ENCODE data around the gene HTATIP2.
"Not testable (repeated sequence)": the region's sequence is repeated elsewhere in the genome, so short reads cannot be mapped to it uniquely, and the experiment has no call there.

The HTATIP2 gene

DNA sequence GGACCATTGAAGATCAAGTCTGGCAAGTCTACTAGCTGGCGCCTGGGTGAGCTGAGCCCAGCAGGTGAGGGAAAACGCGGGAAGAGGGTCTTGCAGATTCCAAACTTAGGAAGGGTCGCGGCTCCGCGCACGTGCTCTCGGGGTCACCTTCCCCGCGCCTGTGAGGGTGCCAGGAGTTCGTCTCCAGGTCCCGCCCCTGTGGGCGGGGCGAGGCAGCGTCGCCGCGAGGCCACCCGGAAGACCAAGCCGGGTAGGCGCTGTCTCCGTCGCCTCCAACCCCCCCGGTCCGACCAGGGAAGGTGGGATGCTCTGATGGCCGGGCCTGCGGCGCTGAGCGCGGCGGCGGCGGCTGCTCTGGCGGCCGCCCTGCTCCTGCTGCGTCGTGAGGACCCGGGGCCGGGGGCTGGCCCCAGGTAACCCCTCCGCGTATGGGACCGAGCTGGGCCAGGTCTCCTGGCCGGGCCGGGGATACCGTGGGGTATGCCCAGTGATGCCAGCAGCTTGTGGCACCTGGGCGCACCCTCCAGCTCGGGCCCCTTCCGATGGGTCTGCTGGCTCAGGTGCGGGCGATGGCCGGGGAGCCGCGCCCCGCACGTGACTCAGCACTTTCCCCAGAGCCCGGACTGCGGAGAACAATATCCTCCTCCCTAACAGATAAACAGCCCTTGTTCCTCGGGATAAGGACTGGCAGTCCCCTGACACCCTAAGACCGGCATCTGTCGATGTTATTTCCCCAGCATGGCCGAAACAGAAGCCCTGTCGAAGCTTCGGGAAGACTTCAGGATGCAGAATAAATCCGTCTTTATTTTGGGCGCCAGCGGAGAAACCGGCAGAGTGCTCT lies at the start of gene HTATIP2:
Gene HTATIP2, plus strand, starts transcription at position 215 of the 841 bp plus-strand sequence. Its CDS starts 524 bp downstream, at position 739.
- peak; percentile 59 for DNase-seq

- DNase-seq: no peak
Measured at GRCh38 chr11:20315800-20316199, 47.7 kb upstream of the HTATIP2 start.

GRCh38 chr11:20321177-20321576 lies 42.3 kb upstream of the HTATIP2 start:
- no peak for DNase-seq

DNA sequence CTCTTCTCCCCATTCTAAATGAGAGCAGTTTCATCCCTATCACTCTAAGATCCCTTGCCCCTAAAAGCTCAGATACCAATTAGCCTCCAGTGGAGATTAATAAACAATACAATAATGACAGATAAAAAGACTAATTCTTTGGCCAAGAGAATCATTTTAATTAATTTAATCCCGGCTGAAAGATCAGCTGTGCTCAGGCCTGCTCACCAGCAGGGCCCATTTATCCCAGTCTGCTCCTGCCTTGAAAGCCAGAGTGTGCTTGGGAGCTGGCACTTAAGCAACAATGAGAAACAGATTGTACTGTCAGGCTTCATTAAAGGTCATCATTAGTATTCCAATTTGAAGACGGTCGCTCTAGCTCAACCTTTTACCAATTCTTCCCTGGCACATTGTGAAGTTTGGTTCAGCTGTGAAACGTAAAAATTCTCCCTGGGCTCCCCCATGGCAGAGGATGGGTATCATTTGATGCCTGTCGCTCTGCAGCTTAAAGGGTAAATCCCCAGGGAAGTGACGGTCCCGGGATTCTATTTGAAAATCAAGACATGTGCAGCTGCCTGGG lies 36.1 kb upstream of the HTATIP2 start:
- DNase-seq: no peak

DNA sequence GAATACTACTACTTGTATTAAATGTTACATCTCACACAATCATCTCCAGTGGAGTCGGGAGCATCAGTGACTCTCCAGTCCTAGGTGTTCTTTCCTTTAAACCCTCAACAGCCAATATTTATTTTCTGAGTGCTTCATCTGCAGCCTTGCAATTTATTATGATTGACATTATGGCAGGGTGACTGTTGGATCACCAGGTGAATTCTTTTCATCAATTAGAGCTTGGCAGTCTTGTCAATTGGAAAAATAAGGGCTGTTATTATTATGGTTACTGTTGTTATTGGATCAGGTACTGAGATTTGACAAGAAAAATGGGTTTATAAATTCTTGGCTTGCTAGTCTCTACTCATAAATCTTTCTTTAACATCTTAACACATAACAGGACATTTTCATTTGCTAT lies 27.5 kb upstream of the HTATIP2 start:
- no peak for DNase-seq

DNA sequence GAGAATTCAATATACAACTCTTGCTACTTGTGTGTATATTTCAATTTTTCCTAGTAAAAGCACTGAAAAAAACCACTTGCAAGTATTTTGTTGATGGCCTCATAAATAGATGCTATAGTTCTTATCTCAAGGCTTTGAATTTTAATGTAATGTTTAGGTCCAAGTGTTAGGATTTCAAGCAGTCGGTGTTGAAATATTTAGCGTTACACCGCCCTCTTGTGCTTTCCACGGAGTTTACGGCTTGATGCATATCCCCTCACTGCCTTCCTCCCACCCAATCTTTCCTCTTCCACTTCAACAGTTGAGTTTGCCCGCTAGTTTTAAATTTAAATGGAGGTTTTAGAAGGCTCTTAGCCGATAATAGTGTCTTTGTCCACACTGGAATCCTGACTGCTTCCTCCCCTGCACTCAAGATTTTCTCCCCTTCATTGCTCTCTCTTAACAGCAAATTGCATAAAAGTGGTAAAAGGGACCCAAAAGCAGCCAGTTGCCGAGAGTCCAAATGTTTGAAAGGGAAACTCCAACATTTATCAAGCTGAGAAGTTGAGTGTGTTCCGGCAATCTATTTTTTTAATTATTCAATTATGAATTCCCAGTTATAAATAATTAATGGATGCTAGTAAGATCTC lies 25.9 kb upstream of the HTATIP2 start:
- peak; percentile 61 for DNase-seq

GRCh38 chr11:20342347-20343141 lies 21.0 kb upstream of the HTATIP2 start:
- no peak for DNase-seq

DNA sequence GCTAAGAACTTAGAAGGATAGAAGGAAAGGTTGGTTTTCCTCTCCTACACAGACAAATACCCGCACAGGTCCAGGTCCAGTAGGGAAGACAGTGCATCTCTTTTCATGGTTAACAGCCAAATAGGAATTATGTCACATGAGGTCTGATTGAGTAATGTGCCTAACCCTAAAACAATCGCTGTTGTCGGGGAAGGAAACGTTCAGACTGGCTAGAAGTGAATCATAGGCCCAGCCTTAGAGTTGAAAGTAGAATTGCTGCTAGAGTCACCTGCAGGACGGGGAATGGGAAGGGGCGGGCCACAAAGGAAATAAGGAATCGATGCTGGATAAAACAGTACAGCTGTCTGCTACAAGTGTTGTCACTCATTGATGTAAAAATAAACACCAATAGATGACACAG lies 12.4 kb upstream of the HTATIP2 start:
- no peak for DNase-seq

DNA sequence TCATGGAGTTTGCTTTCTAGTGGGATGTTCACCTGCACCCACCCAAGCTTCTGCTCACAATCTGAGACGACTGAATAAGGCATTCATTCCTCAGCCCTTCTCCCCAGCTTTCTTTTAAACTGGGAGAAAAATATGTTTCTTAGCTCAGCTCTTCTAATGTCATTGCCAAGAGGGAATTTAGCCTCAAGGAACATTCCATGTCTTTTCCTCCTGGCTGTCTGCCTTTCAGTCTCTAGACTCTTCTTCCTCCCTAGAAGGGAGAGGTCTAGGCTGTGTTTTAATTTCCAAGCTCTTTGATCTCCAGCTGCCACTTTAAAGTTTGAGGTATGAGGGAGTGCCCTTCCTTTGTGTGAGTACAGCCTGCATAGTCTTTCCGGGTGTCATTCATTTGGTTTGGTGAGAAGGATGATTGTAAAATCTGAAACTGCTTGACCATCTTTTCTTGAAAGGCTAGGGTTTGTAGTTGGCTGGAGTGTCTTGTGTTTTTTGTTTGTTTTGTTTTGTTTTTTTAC lies 11.7 kb upstream of the HTATIP2 start:
- no peak for DNase-seq

DNA sequence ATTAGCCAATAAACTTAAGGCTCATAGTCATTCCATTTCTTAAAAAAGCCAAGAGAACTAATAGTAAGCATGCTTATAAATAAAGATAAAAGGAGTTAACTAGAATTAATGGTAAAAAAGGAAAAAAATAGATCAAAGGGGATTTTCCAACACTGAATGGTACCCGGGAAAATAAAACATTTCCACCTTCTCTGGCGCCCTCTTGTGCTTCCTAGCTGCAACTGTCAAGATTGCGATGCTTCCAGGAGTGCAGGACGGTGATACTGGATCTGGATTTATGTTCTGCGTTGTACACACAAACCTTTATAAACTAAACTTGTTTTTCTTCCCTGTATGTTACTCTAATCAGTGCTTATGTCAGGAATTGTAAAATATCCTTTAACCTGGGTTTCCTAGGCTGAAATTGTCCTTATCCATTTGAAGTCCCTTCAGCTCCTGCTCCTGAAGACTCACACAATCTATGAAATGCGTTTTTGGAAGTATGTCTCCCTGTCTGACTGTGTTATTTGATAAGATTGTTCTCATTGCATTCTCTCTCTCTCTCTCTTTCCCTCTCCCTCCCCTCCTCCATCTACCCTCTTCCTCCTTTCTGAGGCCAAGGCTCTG lies 9.6 kb upstream of the HTATIP2 start:
- peak; percentile 50 for DNase-seq

DNA sequence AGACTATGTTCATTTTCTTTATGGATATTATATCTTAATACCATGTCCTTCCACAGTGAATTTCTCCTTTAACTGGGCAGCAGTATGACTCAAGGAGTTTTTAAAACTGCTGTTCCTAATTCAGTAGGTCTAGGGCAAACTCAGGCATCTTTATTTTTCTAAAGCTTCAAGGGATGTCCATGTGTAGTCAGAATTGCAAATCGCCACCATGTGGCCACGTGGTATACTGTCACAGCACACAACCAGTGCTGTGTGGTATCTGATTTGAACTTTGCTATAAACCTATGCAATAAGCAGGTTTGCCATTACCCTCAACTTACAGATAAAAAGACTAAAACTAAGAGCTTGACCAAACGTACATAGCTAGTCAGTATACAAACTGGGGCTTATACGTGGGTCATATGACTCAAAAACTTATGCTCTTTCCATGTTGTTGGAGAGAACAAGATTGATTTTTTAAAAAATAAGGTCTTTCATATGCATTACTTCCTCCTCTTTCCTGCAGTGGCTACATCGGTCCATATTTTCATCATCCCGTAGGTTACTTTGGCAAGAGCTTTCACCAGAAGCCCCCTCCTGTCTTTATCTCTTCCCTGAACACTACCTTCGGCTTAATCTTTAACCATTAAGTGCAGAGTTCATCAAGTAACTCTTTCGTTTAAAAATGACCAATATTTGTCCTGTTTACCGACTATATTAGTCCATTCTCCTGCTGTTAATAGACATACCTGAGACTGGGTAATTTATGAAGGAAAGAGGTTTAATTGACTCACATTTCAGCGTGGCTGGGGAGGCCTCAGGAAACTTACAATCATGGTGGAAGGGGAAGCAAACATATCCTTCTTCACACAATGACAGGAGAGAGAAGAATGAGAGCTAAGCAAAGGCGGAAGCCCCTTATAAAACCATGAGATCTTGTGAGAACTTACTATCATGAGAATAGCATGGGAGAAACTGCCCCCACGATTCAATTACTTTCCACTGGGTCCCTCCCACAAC lies 8.0 kb upstream of the HTATIP2 start:
- DNase-seq: no peak

DNA sequence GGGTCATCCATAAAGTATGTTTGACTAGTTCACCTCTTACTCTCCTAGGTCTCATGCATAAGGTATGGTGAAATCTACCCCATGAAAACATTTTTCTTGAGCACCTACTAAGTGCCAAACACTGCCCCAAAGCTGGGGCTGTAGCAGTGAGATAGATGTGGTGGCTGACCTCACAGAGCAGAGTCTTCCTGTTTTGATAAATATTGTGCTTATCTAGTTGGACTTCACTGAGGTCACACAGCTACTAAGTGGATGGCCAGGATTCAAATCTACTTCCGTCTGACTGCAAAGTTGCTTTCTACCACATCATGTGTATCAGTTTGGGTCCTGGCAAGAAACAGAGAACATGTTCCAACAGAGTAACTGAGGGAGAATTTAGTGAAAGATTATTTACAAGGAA lies 6.4 kb upstream of the HTATIP2 start:
- no peak for DNase-seq

DNA sequence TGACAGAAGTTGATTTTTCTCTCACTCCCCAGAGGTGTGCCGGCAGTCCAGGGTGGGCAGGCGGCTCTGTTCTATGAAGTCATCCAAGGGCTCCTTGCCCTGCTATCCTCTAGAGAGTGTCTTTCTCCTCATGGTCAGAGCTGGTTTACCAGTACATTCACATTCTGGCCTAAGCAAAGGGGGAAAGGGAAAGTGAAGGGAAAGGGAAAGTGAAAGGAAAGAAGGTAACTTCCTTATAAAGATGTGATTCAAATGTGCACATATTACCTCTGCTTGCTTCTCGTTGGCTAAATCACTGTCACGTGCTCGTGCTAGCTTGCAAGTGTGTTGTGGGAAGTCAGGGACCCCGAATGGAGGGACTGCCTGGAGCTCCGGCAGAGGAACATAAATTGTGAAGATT lies 2.9 kb upstream of the HTATIP2 start:
- DNase-seq: no peak

DNA sequence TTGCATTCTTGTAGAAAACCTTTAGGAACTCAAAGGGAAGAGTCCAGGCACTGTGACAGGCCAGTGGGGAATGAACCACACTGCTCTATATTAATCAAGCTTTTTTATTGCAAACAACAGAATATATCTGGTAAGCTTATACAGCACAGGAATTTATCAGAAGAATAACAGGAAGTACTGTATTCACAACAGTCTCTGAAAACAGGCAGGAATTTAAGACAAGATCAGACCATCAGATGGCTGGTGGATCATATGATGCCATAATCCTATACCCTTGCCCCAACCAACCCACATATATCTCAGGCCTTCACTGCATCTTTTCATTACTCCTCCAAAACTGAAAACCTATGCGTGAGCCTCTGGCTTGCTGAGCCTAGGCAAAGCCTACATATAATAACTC lies 1.0 kb upstream of the HTATIP2 start:
- DNase-seq: no peak

- no peak for DNase-seq
Measured at GRCh38 chr11:20363149-20363499, 390 bp upstream of the HTATIP2 start.

- DNase-seq: no peak
Measured at GRCh38 chr11:20364341-20364792, 853 bp downstream of the HTATIP2 start.

DNA sequence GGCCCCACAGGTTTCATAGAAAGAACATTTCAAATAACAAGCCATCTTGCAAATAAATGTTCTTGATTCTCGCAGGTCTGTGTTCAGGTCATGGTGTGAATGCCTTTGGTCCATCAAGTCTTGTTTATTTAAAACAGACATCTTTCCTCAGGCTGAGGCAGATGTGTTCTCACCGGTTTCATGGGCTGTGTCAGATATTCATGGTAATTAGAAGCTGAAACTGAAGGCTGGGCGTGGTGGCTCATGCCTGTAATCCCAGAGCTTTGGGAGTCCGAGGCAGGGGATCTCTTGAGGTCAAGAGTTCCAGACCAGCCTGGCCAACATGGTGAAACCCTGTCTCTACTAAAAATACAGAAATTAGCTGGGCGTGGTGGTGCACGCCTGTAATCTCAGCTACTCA lies 2.0 kb downstream of the HTATIP2 start:
- DNase-seq: not testable (repeated sequence)

DNA sequence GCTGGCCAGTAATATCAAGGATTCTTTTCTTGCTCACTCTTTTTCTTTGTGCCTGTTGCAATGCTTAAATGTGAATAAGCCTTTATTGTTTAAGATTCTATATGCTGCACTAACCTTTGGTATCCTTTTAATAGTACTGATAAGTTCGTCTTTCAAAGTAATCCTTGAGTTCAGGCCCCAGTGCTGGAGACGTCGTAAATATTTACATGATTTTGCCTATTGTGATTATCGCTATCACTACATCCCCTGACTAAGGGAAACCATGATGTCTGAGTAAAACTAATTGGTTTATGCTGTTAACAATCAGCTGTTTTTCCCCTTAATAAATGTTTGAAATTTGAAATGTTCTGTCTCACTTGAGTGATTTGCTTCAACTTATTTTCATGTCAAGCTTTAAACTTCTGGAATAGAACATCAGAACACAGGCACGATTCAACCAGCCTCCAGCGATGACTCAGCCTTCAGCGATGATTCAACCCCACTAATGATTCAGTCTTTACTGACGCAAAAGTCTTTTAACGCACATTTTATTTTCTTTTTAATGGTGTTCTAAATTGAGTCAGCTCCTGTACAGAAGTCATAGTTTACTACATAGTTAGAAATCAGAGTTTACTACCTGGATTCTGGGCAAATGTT lies 3.9 kb downstream of the HTATIP2 start:
- no peak for DNase-seq

GRCh38 chr11:20368438-20368837 lies 4.9 kb downstream of the HTATIP2 start:
- DNase-seq: no peak

DNA sequence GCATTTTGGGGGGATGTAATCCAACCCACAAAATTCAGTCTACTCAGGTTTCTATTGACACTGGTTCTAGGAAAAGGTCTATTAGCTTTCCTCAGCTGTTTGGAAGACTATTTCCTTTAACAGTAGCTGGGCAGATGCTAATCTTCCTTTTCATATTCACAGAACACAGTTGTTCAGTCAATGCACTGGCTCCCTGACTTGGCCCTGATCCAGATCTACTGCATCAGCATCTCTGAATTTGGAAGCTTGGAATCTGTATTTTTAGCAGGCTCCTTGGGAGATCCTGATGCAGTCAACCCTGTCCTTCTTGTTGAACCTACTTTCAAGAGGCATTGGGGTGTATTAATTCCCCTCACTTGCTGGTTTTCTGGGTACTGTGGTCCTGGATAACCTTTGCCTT lies 6.3 kb downstream of the HTATIP2 start:
- no peak for DNase-seq

GRCh38 chr11:20372081-20372626 lies 8.6 kb downstream of the HTATIP2 start:
- no peak for DNase-seq

Data from NCI-H1105 (cell line).